Measurements from ENCODE around the gene CDYL2. TPM values are rescaled to one million over a fixed set of nuclear protein-coding genes. Genes with fewer than 3 reads are reported as not detected.

CDYL2 gene
- total RNA-seq, 1 donor from 2014 or later = 8.4 TPM

- H3K27me3 ChIP-seq (ENCODE audit: control insufficient read depth, insufficient read depth, low read length) = no peaks in the 10 kb centered on the region
- no peak overlapping the region for H3K4me3 ChIP-seq (ENCODE audit: low read depth, low read length)
- no peaks in the 10 kb centered on the region for H3K36me3 ChIP-seq (ENCODE audit: control insufficient read depth, insufficient read depth, low read length)
- no peak for DNase-seq (ENCODE audit: low read depth)
- no peak for TF ChIP-seq CTCF (IDR thresholded peaks at IDR 0.05; ENCODE audit: insufficient read depth, low read length, poor library complexity, severe bottlenecking)
Observed at GRCh38 chr16:80627108-80627507, 177.3 kb downstream of the CDYL2 start.

DNA sequence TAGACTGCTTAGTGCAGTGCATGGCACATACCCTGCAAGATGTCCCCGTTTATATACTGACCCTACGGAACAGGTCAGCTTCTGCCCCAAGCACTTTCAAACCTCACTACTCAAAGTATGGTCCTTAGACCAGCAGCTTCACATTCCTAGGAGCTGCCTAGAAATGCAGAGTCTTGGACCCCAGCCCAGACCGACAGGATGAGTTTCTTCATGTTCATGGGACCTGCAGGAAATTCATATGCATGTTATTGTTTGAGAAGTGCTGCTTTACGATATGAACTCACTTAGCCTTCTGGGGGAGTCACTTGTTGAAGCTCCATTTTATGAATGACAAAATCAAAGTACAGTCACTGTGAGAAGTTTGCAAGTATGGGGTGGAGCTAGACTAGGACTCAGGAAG lies 181.0 kb downstream of the CDYL2 start:
- H3K4me3 ChIP-seq (ENCODE audit: low read depth, low read length) = no peak overlapping the region
- H3K36me3 ChIP-seq (ENCODE audit: control insufficient read depth, insufficient read depth, low read length) = no peaks in the 10 kb centered on the region
- TF ChIP-seq CTCF (IDR thresholded peaks at IDR 0.05; ENCODE audit: insufficient read depth, low read length, poor library complexity, severe bottlenecking) = no peak
- DNase-seq (ENCODE audit: low read depth) = no peak
- no peaks in the 10 kb centered on the region for H3K27me3 ChIP-seq (ENCODE audit: control insufficient read depth, insufficient read depth, low read length)

DNA sequence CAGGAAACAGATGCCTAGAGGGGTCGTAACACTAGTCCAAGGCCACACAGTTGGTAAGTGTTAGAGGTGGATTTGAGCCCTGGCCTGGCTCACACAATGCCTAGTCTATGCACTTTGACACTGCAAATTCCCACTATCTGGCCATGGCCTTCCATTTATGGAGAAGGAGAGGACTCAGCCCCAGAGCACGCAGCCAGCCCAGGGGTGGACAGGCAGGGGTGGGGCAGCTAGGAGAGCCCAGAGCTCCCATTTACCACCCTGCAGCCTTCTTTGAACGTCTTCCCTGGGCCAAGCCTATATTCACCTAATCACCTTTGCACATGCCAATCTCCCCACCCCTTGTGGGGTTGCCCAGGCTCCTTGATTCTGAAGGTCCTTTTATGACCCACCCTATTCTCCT lies 182.4 kb downstream of the CDYL2 start:
- no peak overlapping the region for H3K4me3 ChIP-seq (ENCODE audit: low read depth, low read length)
- H3K27me3 ChIP-seq (ENCODE audit: control insufficient read depth, insufficient read depth, low read length) = no peaks in the 10 kb centered on the region
- no peak for DNase-seq (ENCODE audit: low read depth)
- no peak for TF ChIP-seq CTCF (IDR thresholded peaks at IDR 0.05; ENCODE audit: insufficient read depth, low read length, poor library complexity, severe bottlenecking)
- no peaks in the 10 kb centered on the region for H3K36me3 ChIP-seq (ENCODE audit: control insufficient read depth, insufficient read depth, low read length)

DNA sequence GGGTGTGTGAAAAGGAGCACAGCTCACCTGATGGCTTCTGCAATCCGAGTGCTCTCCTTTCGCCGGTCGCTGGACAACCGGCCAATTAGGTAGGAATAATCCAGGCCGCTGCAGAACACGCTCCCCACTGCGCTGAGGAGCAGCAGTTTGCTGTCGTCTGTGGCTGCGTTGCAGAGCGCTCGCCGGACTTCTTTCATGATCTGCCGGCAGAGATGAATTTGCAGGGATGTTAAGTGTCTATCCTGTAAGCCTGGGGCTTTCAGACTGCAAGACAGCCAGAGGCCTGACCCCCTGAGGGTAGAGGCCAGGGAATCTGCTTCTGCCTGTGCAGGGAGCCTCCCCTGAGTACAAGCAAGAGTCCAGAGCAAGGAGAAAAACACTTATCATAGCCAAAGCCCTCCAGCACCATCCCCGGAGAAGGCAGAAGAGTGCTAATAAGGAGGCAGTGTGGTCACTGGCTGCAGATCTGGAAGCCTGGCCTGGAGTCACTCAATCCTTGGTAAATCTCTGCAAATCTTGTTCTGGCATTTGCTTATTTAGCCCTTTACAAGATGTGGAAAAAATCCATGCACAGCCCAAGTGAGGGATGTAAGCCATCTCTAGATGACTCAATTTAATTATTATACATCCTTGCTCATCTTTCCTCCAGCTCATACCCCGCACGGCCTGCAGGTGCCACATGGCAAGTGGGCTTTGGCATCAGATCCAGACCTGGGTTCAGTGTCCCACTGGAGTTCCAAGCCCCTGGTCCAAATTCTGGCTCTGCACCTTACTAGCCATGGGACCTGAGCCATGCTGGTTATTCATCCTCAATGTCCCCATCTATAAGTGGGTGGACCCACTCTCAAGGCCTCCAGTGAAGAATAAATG lies 183.4 kb downstream of the CDYL2 start:
- H3K36me3 ChIP-seq (ENCODE audit: control insufficient read depth, insufficient read depth, low read length) = no peaks in the 10 kb centered on the region
- no peak for TF ChIP-seq CTCF (IDR thresholded peaks at IDR 0.05; ENCODE audit: insufficient read depth, low read length, poor library complexity, severe bottlenecking)
- DNase-seq (ENCODE audit: low read depth) = no peak
- H3K4me3 ChIP-seq (ENCODE audit: low read depth, low read length) = no peak overlapping the region
- H3K27me3 ChIP-seq (ENCODE audit: control insufficient read depth, insufficient read depth, low read length) = no peaks in the 10 kb centered on the region

DNA sequence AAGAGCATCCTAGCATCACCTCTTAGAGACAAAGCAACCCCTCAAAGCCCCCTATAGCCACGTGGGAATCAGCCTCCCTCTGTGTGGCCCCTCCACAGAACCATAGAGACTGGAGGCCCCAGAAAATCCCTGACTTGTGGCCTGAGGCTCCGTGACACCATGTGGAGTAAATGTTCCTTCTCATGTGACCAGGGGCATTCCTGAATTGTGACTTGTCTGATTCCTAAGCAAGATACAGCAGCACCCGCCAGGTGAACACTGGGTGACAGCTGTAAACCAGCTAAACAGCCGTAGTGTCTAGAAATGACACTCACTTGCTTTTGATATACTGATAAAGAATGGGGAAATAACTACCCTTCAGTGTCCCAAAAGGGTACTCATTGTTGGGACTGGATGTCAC lies 184.6 kb downstream of the CDYL2 start:
- no peaks in the 10 kb centered on the region for H3K27me3 ChIP-seq (ENCODE audit: control insufficient read depth, insufficient read depth, low read length)
- TF ChIP-seq CTCF (IDR thresholded peaks at IDR 0.05; ENCODE audit: insufficient read depth, low read length, poor library complexity, severe bottlenecking) = no peak
- no peaks in the 10 kb centered on the region for H3K36me3 ChIP-seq (ENCODE audit: control insufficient read depth, insufficient read depth, low read length)
- no peak for DNase-seq (ENCODE audit: low read depth)
- H3K4me3 ChIP-seq (ENCODE audit: low read depth, low read length) = no peak overlapping the region
